SK-N-SH (cell line): ENCODE results near the gene RNF13. TPM values are rescaled to one million over a fixed set of nuclear protein-coding genes. Genes with fewer than 3 reads are reported as not detected.

Source experiments
- CTCF ChIA-PET: fragments of 300-600, 350-600 bp; formaldehyde crosslinking; extraction: SDS; loops from one replicate; lab custom pipeline; 2021; lab: Yijun Ruan, JAX
- POLR2A ChIA-PET: fragments of 350-600 bp; sonication (Branson Sonifier 250); formaldehyde crosslinking; extraction: SDS; loops from one replicate; lab custom pipeline; 2020; ENCODE audit warnings: antibody characterized with exemption, inconsistent platforms; lab: Yijun Ruan, JAX
- DNase-seq: peaks from one replicate; pipeline ENCODE4 v3.0.0; 2012
- H2AFZ ChIP-seq: fragments of 200-600 bp; sonication (generic); 2 replicates; pipeline ENCODE4 v1.8.1; 2016; ENCODE audit warnings: antibody characterized with exemption, mild to moderate bottlenecking, low read depth
- H3F3A ChIP-seq: fragments of 200-600 bp; sonication (generic); replicated peaks from 2 replicates; pipeline ENCODE3; 2016; ENCODE audit warnings: antibody characterized with exemption, mild to moderate bottlenecking; ENCODE audit not compliant: insufficient read depth
- H3K27ac ChIP-seq, 2 experiments: fragments of 200-500 bp in 1 of 2; fragments of 200-600 bp in 1 of 2; sonication (Bioruptor generic) in 1 of 2; sonication (generic), shearing (Covaris generic) in 1 of 2; 2 replicates each; pipeline versions ENCODE4 v1.5.1 to v1.6.1; 2014 to 2016; ENCODE audit warnings: low read depth in 2 of 2, inconsistent platforms in 1 of 2, low read length in 1 of 2, mild to moderate bottlenecking in 1 of 2, mixed read lengths in 1 of 2
- H3K27me3 ChIP-seq: fragments of 200-600 bp; sonication (generic), shearing (Covaris generic); 2 replicates; pipeline ENCODE4 v1.6.1; 2016; ENCODE audit warnings: mixed run types; ENCODE audit not compliant: insufficient read depth
- H3K36me3 ChIP-seq, 2 experiments: fragments of 200-500 bp in 1 of 2; fragments of 200-600 bp in 1 of 2; sonication (Bioruptor generic) in 1 of 2; sonication (generic) in 1 of 2; replicated peaks in 1 of 2; 2 replicates each; pipeline versions ENCODE3 to v1.5.1; 2014 to 2016; ENCODE audit warnings: low read length in 1 of 2, mild to moderate bottlenecking in 1 of 2; ENCODE audit not compliant: insufficient read depth in 2 of 2, control insufficient read depth in 1 of 2
- H3K4me1 ChIP-seq, 2 experiments: fragments of 200-500 bp in 1 of 2; fragments of 200-600 bp in 1 of 2; sonication (Bioruptor generic) in 1 of 2; sonication (generic), shearing (Covaris generic) in 1 of 2; 2 replicates each; pipeline versions ENCODE4 v1.5.1 to v1.6.1; 2014 to 2016; ENCODE audit warnings: low read depth in 1 of 2, low read length in 1 of 2, mixed run types in 1 of 2; ENCODE audit not compliant: insufficient read depth in 2 of 2, control insufficient read depth in 1 of 2
- H3K4me2 ChIP-seq: fragments of 200-600 bp; sonication (generic), shearing (Covaris generic); 2 replicates; pipeline ENCODE4 v1.6.1; 2017; ENCODE audit warnings: mixed run types
- H3K4me3 ChIP-seq, 2 experiments: fragments of 200-500 bp in 1 of 2; fragments of 200-600 bp in 1 of 2; sonication (Bioruptor generic) in 1 of 2; sonication (generic), shearing (Covaris generic) in 1 of 2; 2 replicates each; pipeline versions ENCODE4 v1.5.1 to v1.8.1; 2014 to 2016; ENCODE audit warnings: low read depth in 2 of 2, inconsistent platforms in 1 of 2, low read length in 1 of 2, mild to moderate bottlenecking in 1 of 2, mixed read lengths in 1 of 2, moderate library complexity in 1 of 2
- H3K79me2 ChIP-seq: fragments of 200-600 bp; sonication (generic); 2 replicates; pipeline ENCODE4 v1.8.1; 2017; ENCODE audit warnings: mild to moderate bottlenecking; ENCODE audit not compliant: insufficient read depth
- H3K9ac ChIP-seq: fragments of 200-600 bp; sonication (generic); 2 replicates; pipeline ENCODE4 v1.6.1; 2017; ENCODE audit warnings: mixed run types
- H3K9me2 ChIP-seq: fragments of 200-600 bp; sonication (generic); 2 replicates; pipeline ENCODE4 v1.6.1; 2017; ENCODE audit warnings: mixed run types
- H3K9me3 ChIP-seq: fragments of 200-600 bp; sonication (generic); 2 replicates; pipeline ENCODE4 v1.6.1; 2017; ENCODE audit warnings: mixed run types, mild to moderate bottlenecking, moderate library complexity
- H4K20me1 ChIP-seq: fragments of 200-600 bp; sonication (generic); 2 replicates; pipeline ENCODE4 v1.6.1; 2017; ENCODE audit warnings: mild to moderate bottlenecking, mixed run types; ENCODE audit not compliant: insufficient read depth
- CHD2 ChIP-seq: fragments of 150-350 bp; IDR thresholded peaks from 2 replicates; pipeline ENCODE4 v1.6.1; 2018; ENCODE audit warnings: low read length; ENCODE audit not compliant: partially characterized antibody
- EP300 ChIP-seq, 2 experiments: IDR thresholded peaks; 2 replicates each; pipeline versions ENCODE4 v1.4.0 to v1.6.1; 2012; ENCODE audit warnings: borderline replicate concordance in 1 of 2, low read depth in 1 of 2, low read length in 1 of 2
- GATA2 ChIP-seq: sonication (generic); formaldehyde crosslinking; IDR thresholded peaks from 2 replicates; pipeline ENCODE4 v1.5.0; 2020; ENCODE audit warnings: mild to moderate bottlenecking, missing genetic modification reagents
- JUND ChIP-seq: IDR thresholded peaks from 2 replicates; pipeline ENCODE4 v1.4.0; 2012
- MAX ChIP-seq: IDR thresholded peaks from 2 replicates; pipeline ENCODE4 v1.4.0; 2012; ENCODE audit warnings: low read depth
- MEF2A ChIP-seq: IDR thresholded peaks from 2 replicates; pipeline ENCODE4 v1.4.0; 2012; ENCODE audit warnings: low read depth, borderline replicate concordance
- NFIC ChIP-seq: IDR thresholded peaks from 2 replicates; pipeline ENCODE4 v1.4.0; 2012; ENCODE audit warnings: borderline replicate concordance
- RCOR1 ChIP-seq: fragments of 150-350 bp; IDR thresholded peaks from 2 replicates; pipeline ENCODE4 v1.6.1; 2017; ENCODE audit warnings: antibody characterized with exemption, low read length
- RFX5 ChIP-seq: IDR thresholded peaks from 2 replicates; pipeline ENCODE4 v1.6.1; 2012; ENCODE audit warnings: mild to moderate bottlenecking, improper control_type of control experiment, low read length
- TAF1 ChIP-seq: IDR thresholded peaks from 2 replicates; pipeline ENCODE4 v1.6.1; 2012; ENCODE audit warnings: low read depth, mild to moderate bottlenecking, low read length, moderate library complexity, borderline replicate concordance
- TCF12 ChIP-seq: IDR thresholded peaks from 2 replicates; pipeline ENCODE4 v1.4.0; 2012
- USF1 ChIP-seq: IDR thresholded peaks from 2 replicates; pipeline ENCODE4 v1.4.0; 2012; ENCODE audit warnings: low read depth, borderline replicate concordance
- USF2 ChIP-seq: fragments of 150-350 bp; IDR thresholded peaks from 2 replicates; pipeline ENCODE4 v1.6.1; 2017; ENCODE audit warnings: antibody characterized with exemption, low read length, low read depth, borderline replicate concordance
- YY1 ChIP-seq: IDR thresholded peaks from 2 replicates; pipeline ENCODE4 v1.4.0; 2012; ENCODE audit warnings: low read depth, mild to moderate bottlenecking
- WGBS: methylation state at CpG from one replicate; pipeline ENCODE4 v1.1.6; 2017; ENCODE audit warnings: low lambda C conversion rate; 5-methylcytosine and 5-hydroxymethylcytosine counted together
- polyA plus RNA-seq, 3 experiments: library from polyadenylated mRNA; depleted of rRNA; stranded (reverse); fragments of >200 nt; gene quantifications; 2 replicates each; pipeline ENCODE4 v1.2.3, GENCODE V29; 2012
- TF ChIP-seq, protein P1 (sequence below): fragments of 200-600 bp; sonication (generic); IDR thresholded peaks from 2 replicates; pipeline ENCODE4 v1.6.1; 2017; ENCODE audit warnings: antibody characterized with exemption, mild to moderate bottlenecking, moderate library complexity

RNF13 gene
- polyA plus RNA-seq, 1 of the 3 experiments (the other 2 are of a cell fraction), result 14.9 TPM

- ChIA-PET POLR2A (no interaction called here), CTCF (interaction anchor here (1.0 to 3.2 kb wide), 5 partner anchors 11 to 22 kb away, joined by 3 to 26 read pairs (median 5); no protein-coding TSS in a partner anchor)
- DNase-seq, result no peak
- Histone ChIP-seq H3K36me3 (peaks cover 3 to 13% of the 10 kb centered on the region in 2 experiments), H3K4me3 (no peak overlapping the region), H3K9me2 (no peaks in the 10 kb centered on the region), H3K9me3 (no peaks in the 10 kb centered on the region), H3K79me2 (no peaks in the 10 kb centered on the region), H3K4me1 (peaks cover 15 to 19% of the 10 kb centered on the region in 2 experiments), H3K9ac (no peak overlapping the region), H3K27me3 (no peaks in the 10 kb centered on the region), H3F3A (peaks cover 22% of the 10 kb centered on the region), H2AFZ (no peak overlapping the region), H4K20me1 (no peaks in the 10 kb centered on the region), H3K27ac (peak overlapping the region in 1 of 2 experiments; percentile 97; a peak in 2 of 4 replicates), H3K4me2 (no peak overlapping the region)
- TF ChIP-seq EP300 (IDR thresholded peaks at IDR 0.05; ENCODE audit: borderline replicate concordance in 1 of 2, low read depth in 1 of 2, low read length in 1 of 2) (peak in 1 of 2 experiments; percentile 56; a peak in 2 of 4 replicates), RCOR1 (no peak), GATA2 (CRISPR knock-in tag) (0 out of 2 replicates have a peak, but pooled peaks have one; percentile 13)
Observed at GRCh38 chr3:149901770-149902169, 88.8 kb downstream of the RNF13 start.

GRCh38 chr3:149902498-149903139 is 89.6 kb downstream of the RNF13 start:
- Histone ChIP-seq H3K79me2 (no peaks in the 10 kb centered on the region), H3K9ac (no peak overlapping the region), H3K4me3 (no peak overlapping the region), H2AFZ (no peak overlapping the region), H3F3A (peaks cover 20% of the 10 kb centered on the region), H3K4me2 (no peak overlapping the region), H3K9me3 (no peaks in the 10 kb centered on the region), H4K20me1 (no peaks in the 10 kb centered on the region), H3K27ac (peak overlapping the region; percentile 2 to 97; a peak in 2 of 4 replicates), H3K9me2 (no peaks in the 10 kb centered on the region), H3K4me1 (peaks cover 15 to 19% of the 10 kb centered on the region in 2 experiments), H3K36me3 (peaks cover 5 to 9% of the 10 kb centered on the region in 2 experiments), H3K27me3 (no peaks in the 10 kb centered on the region)
- TF ChIP-seq MAX (no peak), EP300 (IDR thresholded peaks at IDR 0.05; ENCODE audit: borderline replicate concordance in 1 of 2, low read depth in 1 of 2, low read length in 1 of 2) (peak in 1 of 2 experiments; percentile 84; a peak in 2 of 4 replicates), GATA2 (CRISPR knock-in tag) (peak; percentile 82), USF2 (no peak), TAF1 (no peak), USF1 (no peak), RCOR1 (peak; percentile 40; the same call in 1 of the 2 replicates), YY1 (no peak), CHD2 (peak; percentile 77), MEF2A (no peak), TCF12 (0 out of 2 replicates have a peak, but pooled peaks have one; percentile 7), RFX5 (0 out of 2 replicates have a peak, but pooled peaks have one; percentile 6), NFIC (no peak), JUND (no peak)
- TF ChIP-seq, protein P1, sequence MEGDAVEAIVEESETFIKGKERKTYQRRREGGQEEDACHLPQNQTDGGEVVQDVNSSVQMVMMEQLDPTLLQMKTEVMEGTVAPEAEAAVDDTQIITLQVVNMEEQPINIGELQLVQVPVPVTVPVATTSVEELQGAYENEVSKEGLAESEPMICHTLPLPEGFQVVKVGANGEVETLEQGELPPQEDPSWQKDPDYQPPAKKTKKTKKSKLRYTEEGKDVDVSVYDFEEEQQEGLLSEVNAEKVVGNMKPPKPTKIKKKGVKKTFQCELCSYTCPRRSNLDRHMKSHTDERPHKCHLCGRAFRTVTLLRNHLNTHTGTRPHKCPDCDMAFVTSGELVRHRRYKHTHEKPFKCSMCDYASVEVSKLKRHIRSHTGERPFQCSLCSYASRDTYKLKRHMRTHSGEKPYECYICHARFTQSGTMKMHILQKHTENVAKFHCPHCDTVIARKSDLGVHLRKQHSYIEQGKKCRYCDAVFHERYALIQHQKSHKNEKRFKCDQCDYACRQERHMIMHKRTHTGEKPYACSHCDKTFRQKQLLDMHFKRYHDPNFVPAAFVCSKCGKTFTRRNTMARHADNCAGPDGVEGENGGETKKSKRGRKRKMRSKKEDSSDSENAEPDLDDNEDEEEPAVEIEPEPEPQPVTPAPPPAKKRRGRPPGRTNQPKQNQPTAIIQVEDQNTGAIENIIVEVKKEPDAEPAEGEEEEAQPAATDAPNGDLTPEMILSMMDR, result peak; percentile 59
- peak; percentile 26 for DNase-seq
- ChIA-PET POLR2A (no interaction called here), CTCF (interaction anchor here (0.7 to 3.2 kb wide), 6 partner anchors 10 to 149 kb away, joined by 3 to 26 read pairs (median 5); no protein-coding TSS in a partner anchor)
- WGBS, result 20% methylated on average over 3 of the region's 3 CpGs
